Stimulated activated CD4-positive, alpha-beta T cell treated with anti-CD3 and anti-CD28 coated beads, Interleukin-15, amount 100 ng/mL, for 48 hours (primary cell): ENCODE results near the gene SH2D6.
A peak's percentile ranks its signal among the peaks of the same experiment; 100 is the strongest.
"Not testable (repeated sequence)": the region's sequence is repeated elsewhere in the genome, so short reads cannot be mapped to it uniquely, and the experiment has no call there.

Experiments
- DNase-seq, 2 donors: peaks; one replicate each; pipeline ENCODE4 v3.0.0-alpha.2; 2020; ENCODE audit warnings: low read depth in 2 of 2

SH2D6 gene

GRCh38 chr2:85418132-85419008, at the start of gene SH2D6:
Gene SH2D6 (plus strand): TSS chr2:85418714. CDS start chr2:85429466, 10,752 bp downstream.
- peak; percentile 71 to 78 for DNase-seq

GRCh38 chr2:85368921-85369320, 49.6 kb upstream of the SH2D6 start:
- DNase-seq: no peak

GRCh38 chr2:85369500-85369899, 49.0 kb upstream of the SH2D6 start:
- DNase-seq: no peak

- DNase-seq: no peak
Measured at GRCh38 chr2:85371045-85371444, 47.5 kb upstream of the SH2D6 start.

GRCh38 chr2:85376291-85377065, 42.0 kb upstream of the SH2D6 start:
- no peak for DNase-seq

GRCh38 chr2:85377083-85377482, 41.4 kb upstream of the SH2D6 start:
- DNase-seq: no peak

- no peak for DNase-seq
Measured at GRCh38 chr2:85378257-85378656, 40.3 kb upstream of the SH2D6 start.

GRCh38 chr2:85380048-85380447, 38.5 kb upstream of the SH2D6 start:
- no peak for DNase-seq

- not testable (repeated sequence) for DNase-seq
Measured at GRCh38 chr2:85383151-85383550, 35.4 kb upstream of the SH2D6 start.

- DNase-seq: no peak
Measured at GRCh38 chr2:85383850-85384249, 34.7 kb upstream of the SH2D6 start.

GRCh38 chr2:85385746-85386145, 32.8 kb upstream of the SH2D6 start:
- no peak for DNase-seq

- DNase-seq: no peak
Measured at GRCh38 chr2:85387754-85388153, 30.8 kb upstream of the SH2D6 start.

- no peak for DNase-seq
Measured at GRCh38 chr2:85388878-85389538, 29.5 kb upstream of the SH2D6 start.

- DNase-seq: peak; percentile 39 to 69
Measured at GRCh38 chr2:85390941-85391669, 27.4 kb upstream of the SH2D6 start.

GRCh38 chr2:85393836-85394235, 24.7 kb upstream of the SH2D6 start:
- DNase-seq: no peak

- no peak for DNase-seq
Measured at GRCh38 chr2:85394261-85394681, 24.2 kb upstream of the SH2D6 start.

GRCh38 chr2:85394976-85395375, 23.5 kb upstream of the SH2D6 start:
- DNase-seq: no peak

- no peak for DNase-seq
Measured at GRCh38 chr2:85395912-85396475, 22.5 kb upstream of the SH2D6 start.

- DNase-seq: no peak
Measured at GRCh38 chr2:85396531-85397470, 21.7 kb upstream of the SH2D6 start.

- DNase-seq: no peak
Measured at GRCh38 chr2:85397925-85398331, 20.6 kb upstream of the SH2D6 start.
